ENCODE results near the gene ZNF433.
"Not testable (repeated sequence)": the region's sequence is repeated elsewhere in the genome, so short reads cannot be mapped to it uniquely, and the experiment has no call there.

Gene ZNF433

DNA sequence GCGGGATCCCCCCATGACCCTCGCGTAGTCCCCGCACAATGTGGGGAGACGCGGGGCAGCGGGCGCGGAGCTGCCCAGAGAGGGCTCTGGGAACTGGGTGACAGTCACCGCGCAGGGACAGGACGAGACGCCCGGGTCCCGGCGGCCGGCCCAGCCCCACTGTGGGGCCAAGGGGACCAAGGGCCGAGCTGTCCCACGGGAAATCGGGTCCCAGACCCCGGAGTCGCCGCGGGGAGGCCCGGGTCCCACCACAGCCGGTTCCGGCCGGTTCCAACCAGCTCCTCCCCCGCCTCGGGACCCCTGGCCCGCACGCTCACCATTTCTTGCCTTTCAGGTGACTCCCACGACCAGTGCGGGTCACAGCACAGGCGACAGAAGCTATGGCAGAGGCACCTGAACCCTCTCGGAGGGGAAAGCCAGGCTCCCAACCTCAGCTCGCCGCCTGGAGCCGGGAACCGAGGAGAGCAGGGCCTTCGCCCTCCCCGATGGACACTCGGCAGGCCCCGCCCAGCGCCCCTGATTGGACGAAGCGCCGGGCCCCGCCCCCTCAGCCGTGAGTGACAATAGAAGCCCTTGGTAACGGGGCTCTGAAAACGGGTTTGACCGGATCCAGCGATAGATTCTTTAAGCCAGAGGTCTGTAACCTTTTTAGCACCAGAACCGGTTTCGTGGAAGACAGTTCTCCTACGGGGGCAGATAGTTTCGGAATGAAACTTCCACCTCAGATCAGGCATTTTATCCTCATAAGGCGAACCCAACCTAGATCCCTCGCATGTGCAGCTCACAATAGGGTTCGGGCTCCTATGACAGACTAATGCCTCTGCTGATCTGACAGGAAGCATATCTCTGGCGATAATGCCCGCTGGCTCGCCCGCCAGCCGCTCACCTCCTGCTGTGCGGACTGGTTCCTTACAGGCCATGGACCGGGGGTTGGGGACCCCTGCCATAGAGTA is at the start of gene ZNF433:
Gene ZNF433, minus strand, starts transcription at position 460 of the 953 bp plus-strand sequence. Its CDS starts 140 bp downstream, at position 320.
- peak; percentile 55 for DNase-seq (ENCODE audit: low read depth)

DNA sequence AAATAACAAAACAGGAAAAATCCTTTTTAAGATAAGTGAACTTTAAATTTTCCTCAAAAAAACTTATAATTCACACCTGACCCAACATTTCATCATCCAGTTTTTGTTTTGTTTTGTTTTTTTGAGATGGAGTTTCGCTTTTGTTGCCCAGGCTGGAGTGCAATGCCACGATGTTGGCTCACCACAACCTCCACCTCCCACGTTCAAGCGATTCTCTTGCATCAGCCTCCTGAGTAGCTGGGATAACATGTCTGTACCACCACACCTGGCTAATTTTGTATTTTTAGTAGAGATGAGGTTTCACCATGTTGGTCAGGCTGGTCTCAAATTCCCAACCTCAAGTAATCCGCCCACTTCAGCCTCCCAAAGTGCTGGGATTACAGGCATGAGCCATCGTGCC is 47.9 kb upstream of the ZNF433 start:
- not testable (repeated sequence) for DNase-seq (ENCODE audit: low read depth)

GRCh38 chr19:12077375-12077774 is 41.9 kb upstream of the ZNF433 start:
- no peak for DNase-seq (ENCODE audit: low read depth)

DNA sequence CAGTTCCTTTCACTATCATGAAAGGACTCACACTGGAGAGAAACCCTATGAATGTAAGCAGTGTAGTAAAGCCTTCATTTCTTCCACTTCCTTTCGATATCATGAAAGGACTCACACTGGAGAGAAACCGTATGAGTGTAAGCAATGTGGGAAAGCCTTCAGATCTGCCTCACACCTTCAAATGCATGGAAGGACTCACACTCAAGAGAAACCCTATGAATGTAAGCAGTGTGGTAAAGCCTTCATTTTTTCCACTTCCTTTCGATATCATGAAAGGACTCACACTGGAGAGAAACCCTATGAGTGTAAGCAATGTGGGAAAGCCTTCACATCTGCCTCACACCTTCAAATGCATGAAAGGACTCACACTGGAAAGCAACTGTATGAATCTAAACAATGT is 40.9 kb upstream of the ZNF433 start:
- not testable (repeated sequence) for DNase-seq (ENCODE audit: low read depth)

GRCh38 chr19:12075538-12076139 is 40.2 kb upstream of the ZNF433 start:
- no peak for DNase-seq (ENCODE audit: low read depth)

DNA sequence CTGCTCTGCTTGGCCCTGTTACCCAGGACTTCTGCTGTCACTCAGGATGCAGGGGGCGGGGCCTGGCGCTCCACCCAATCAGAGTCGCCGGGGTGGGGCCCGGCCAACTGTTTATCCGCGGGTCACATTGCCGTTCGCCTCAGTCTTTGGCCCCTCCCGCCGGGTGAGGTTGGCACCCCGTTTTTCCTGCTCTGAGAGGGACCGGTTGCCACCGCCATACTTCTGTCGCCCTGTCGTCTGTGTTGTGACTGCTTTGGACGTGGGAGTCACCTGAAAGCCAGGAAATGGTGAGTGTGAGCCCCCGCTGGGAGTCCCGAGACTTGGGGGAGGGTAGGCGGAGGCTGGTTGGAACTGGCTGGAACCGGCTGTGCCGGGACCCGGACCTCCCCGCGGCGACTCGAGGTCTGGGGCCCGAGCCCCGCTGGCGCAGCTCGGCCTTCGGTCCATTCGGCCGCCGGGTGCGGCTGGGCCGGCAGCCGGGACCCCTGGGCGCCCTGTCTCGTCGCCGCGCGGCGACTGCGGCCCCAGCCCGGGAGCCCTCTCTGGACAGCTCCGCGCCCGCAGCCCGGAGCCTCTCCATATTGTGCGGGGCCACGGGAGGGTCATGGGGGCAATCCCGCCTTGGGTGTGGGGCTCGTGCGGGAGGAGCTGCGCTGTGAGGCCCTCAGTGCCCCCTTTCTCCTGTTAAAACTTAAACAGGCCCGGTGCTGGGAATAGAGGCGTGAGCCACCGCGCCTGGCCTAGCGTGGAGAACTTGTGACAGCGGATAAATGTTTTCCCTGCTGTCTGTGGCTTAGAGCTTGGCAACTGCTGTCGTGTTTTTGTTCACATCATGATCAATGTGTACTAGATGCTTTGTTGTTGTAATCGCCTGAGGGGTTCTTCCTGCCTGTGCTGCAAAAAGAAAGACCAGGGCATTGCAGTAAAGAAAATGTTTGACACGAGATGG is 29.4 kb upstream of the ZNF433 start, which contains the start of gene ZNF844:
Gene ZNF844, plus strand, starts transcription at position 142 of the 949 bp plus-strand sequence. Its CDS starts 143 bp downstream, at position 285.
- peak; percentile 70 for DNase-seq (ENCODE audit: low read depth)

- DNase-seq (ENCODE audit: low read depth), result no peak
Measured at GRCh38 chr19:12055784-12056183, 20.3 kb upstream of the ZNF433 start.

GRCh38 chr19:12052497-12053169 is 17.2 kb upstream of the ZNF433 start, which contains the start of gene ZNF878:
ZNF878 (minus strand) TSS chr19:12052961; CDS start chr19:12052801, 160 bp downstream.
- DNase-seq (ENCODE audit: low read depth), result peak; percentile 49

- no peak for DNase-seq (ENCODE audit: low read depth)
Measured at GRCh38 chr19:12052091-12052496, 16.6 kb upstream of the ZNF433 start.

GRCh38 chr19:12047868-12048267 is 12.4 kb upstream of the ZNF433 start:
- no peak for DNase-seq (ENCODE audit: low read depth)

DNA sequence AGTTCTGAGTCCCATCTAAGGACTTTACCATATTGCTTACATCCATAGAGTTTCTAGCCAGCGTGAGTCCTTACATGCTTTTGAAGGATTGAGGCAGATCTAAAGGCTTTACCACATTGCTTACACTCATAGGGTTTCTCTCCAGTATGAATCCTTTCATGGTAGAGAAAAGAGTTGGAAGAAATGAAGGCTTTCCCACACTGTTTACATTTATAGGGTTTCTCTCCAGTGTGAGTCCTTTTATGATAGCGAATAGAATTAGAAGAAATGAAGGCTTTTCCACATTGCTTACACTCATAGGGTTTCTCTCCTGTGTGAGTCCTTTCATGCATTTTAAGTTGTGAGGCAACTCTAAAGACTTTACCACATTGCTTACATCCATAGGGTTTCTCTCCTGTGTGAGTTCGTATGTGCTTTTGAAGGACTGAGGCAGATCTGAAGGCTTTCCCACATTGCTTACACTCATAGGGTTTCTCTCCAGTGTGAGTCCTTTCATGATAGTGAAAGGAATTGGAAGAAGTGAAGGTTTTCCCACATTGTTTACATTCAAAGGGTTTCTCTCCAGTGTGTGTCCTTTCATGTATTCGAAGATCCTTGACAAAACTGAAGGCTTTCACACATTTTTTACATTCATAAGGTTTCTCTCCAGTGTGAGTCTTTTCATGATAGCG is 8.4 kb upstream of the ZNF433 start:
- DNase-seq (ENCODE audit: low read depth), result no peak

DNA sequence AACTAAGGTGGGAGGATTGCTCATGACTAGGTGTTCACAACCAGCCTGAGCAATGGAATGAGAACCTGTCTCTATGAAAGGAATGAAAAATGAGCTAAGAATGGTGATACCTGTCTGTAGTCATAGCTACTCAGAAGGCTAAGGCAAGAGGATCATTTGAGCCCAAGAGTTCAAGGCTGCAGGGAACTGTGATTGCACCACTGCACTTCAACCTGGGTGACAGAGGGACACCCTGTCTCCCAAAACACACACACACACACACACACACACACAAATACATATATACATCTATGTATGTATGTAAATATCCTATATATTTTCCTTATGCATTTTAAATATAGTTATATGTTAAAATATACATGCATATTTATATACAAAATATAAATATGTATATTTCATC is 7.4 kb upstream of the ZNF433 start:
- DNase-seq (ENCODE audit: low read depth), result no peak

DNA sequence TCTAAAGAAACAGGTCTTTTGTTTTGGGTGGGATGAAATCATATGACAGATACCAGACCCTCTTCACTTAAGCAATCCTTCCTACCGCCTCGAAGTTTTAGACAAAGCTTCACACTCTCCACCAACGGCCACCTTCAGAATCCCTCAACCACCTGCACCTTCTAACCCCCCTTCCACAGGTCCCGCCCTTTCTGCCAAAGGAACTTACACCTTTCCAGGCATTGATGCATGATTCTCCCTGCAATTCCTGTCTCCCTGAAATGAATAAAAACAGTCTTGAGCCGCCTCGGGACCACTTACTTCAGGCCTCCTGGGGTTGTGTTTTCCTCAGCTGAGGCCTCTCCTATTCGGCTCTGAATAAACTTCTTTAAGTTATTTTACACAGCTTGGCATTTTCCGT is 859 bp downstream of the ZNF433 start:
- no peak for DNase-seq (ENCODE audit: low read depth)

GRCh38 chr19:12034198-12034597 is 1.3 kb downstream of the ZNF433 start:
- no peak for DNase-seq (ENCODE audit: low read depth)

DNA sequence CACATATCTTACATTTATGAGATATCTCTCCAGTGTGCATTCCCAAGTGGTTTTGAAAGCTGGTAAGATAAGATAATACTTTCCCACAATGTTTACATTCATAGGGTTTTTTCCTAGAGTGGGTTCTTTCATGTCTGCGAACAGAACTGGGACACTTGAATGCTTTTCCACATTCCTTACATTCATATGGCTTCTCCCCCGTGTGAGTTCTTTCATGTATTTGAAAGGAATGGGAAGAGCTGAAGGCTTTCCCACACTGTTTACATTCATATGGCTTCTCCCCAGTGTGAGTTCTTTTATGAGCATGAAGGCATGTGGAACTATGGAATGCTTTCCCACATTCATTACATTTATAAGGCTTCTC is 19.7 kb downstream of the ZNF433 start:
- DNase-seq (ENCODE audit: low read depth), result no peak

DNA sequence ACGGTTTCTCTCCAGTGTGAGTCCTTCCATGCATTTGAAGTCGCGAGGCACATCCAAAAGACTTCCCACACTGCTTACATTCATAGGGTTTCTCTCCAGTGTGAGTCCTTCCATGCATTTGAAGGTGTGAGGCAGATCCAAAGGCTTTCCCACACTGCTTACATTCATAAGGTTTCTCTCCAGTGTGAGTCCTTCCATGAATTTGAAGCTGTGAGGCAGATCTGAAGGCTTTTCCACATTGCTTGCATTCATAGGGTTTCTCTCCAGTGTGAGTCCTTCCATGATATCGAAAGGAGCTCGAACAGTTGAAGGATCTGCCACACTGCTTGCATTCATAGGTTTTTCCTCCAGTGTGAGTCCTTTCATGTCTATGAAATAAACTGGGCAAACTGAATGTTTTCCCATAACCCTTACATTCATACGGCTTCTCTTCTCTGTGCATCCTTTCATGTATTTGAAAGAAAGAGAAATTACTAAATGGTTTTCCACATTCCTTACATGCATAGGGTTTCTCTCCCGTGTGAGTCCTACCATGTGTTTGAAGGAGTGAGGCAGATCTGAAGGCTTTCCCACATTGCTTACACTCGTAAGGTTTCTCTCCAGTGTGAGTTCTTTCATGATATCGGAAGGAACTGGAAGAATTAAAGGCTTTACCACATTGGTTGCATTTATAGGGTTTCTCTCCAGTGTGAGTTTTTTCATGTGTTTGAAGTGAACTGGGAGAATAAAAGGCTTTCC is 20.3 kb downstream of the ZNF433 start:
- no peak for DNase-seq (ENCODE audit: low read depth)

DNA sequence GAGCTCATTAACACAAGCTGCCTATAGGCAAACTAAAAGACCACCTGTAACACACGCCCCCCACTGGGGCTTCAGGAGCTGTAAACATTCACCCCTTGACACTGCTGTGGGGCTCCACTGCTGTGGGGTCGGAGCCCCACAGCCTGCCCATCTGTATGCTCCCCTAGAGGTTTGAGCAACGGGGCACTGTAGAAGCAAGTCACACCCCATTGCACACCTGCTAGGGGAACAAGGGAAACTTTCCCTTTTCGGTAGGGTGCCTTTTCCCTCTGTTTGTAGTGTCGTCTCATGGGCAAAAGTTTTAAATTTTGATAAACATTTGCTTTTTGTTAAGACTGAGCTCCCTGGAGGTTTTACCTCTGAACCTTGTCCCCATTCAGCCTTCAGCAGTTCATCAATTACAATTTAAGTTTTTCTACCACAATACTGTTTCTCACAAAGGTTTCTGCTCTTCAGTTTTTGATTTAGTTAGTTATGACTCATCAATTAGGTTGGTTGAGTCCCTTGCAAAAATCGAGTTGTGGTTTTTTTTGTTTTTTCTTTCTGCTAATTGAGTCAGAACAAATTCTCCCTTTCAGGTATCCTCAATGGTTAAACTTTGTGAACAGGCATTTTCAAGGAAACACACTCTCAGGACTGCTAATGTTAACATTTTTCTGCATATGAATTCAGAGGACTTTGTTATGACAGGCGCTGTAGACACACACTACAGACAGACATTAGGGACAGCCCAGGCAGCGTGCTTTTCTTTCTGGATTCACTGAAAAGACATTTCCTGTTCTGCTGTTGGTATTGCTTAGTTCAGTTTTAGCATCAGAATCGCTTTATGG is 35.1 kb downstream of the ZNF433 start:
- no peak for DNase-seq (ENCODE audit: low read depth)

GRCh38 chr19:11995174-11995573 is 40.3 kb downstream of the ZNF433 start:
- no peak for DNase-seq (ENCODE audit: low read depth)

- not testable (repeated sequence) for DNase-seq (ENCODE audit: low read depth)
Measured at GRCh38 chr19:11991921-11992320, 43.6 kb downstream of the ZNF433 start.
